Large intestine (tissue), 3 donors: ENCODE measurements around the gene SHB. TPM values are rescaled to one million over a fixed set of nuclear protein-coding genes. Genes with fewer than 3 reads are reported as not detected.

Experiments used
- DNase-seq, 2 donors: peaks; one replicate each; pipeline versions ENCODE4 v3.0.0 to v3.0.0-alpha.2; 2013
- H3K27ac ChIP-seq: one replicate; pipeline ENCODE4 v1.5.1; 2013; ENCODE audit warnings: low read length
- H3K27me3 ChIP-seq: 2 replicates; pipeline ENCODE4 v1.6.1; 2013; ENCODE audit warnings: low read length; ENCODE audit not compliant: control insufficient read depth, insufficient read depth
- H3K36me3 ChIP-seq: 2 replicates; pipeline ENCODE4 v1.6.1; 2013; ENCODE audit warnings: low read length; ENCODE audit not compliant: control insufficient read depth, insufficient read depth
- H3K4me1 ChIP-seq: one replicate; pipeline ENCODE4 v1.6.1; 2013; ENCODE audit warnings: low read length; ENCODE audit not compliant: control insufficient read depth, insufficient read depth
- H3K4me3 ChIP-seq: one replicate; pipeline ENCODE4 v1.5.1; 2013; ENCODE audit warnings: low read length
- H3K9me3 ChIP-seq: one replicate; pipeline ENCODE4 v1.6.1; 2013; ENCODE audit warnings: mild to moderate bottlenecking, low read depth, low read length, moderate library complexity; ENCODE audit not compliant: control insufficient read depth
- WGBS: methylation state at CpG from one replicate; pipeline ENCODE4 v1.1.5; 2013; ENCODE audit warnings: low lambda C conversion rate; ENCODE audit not compliant: insufficient coverage; 5-methylcytosine and 5-hydroxymethylcytosine counted together
- polyA plus RNA-seq: library from polyadenylated mRNA; unstranded; fragments of 120-200 nt; gene quantifications from one replicate; pipeline ENCODE4 v1.2.1, GENCODE V29; 2013

SHB gene
- polyA plus RNA-seq, 1 donor, result 17.8 TPM

DNA sequence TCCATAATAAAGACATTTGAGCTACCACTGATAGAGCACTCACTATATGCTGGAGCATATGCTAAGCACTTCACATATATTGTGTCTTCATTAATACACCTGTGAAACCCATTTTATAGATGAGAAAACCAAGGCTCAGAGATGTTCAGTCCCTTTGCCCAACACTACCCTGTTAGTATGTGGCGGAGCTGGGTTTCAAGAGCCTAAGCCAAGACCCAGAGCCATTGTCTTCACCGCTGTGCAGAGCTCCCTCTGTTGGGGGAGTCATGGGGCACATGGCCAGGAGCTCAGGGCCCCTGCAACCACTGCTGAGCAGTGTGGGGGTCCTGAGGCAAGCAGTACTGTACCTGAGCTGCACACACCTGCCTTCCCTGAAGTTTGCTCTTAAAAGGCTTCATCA, 127.8 kb downstream of the SHB start:
- Histone ChIP-seq H3K27ac (no peak overlapping the region), H3K4me1 (peaks cover 34% of the 10 kb centered on the region), H3K4me3 (no peak overlapping the region), H3K27me3 (no peaks in the 10 kb centered on the region), H3K36me3 (peaks cover 39% of the 10 kb centered on the region), H3K9me3 (no peaks in the 10 kb centered on the region)
- DNase-seq, result no peak
- WGBS, result no CpG with 5 or more reads among the region's 2 CpGs

DNA sequence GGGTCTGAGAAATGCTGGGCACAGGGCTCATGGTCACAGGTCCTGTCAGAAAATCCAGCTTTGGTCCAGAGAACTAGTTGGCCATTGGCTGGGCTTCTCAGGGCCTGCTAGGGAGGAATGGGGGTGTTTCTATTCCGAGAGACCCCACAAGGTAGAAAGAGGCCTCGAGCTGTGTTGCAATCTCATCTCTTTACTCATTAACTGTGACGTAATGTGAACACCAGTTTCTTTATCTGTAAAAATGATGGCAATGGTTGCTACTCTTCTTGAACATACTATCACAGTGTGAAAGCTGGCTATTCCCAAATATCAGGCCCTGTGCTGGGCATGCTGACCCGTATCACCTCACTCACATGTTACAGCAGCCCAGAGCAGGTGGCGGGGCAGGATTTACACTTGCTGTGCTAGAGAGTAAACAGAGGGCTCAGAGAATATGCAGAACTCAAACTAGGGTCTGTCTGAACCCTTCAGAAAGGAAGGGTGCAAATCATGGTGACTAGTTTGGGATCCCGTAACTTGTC, 129.4 kb downstream of the SHB start:
- Histone ChIP-seq H3K27ac (peak overlapping the region; percentile 35), H3K9me3 (no peaks in the 10 kb centered on the region), H3K36me3 (peaks cover 29% of the 10 kb centered on the region), H3K4me3 (no peak overlapping the region), H3K27me3 (no peaks in the 10 kb centered on the region), H3K4me1 (peaks cover 34% of the 10 kb centered on the region)
- 33% methylated on average over 1 of the region's 6 CpGs for WGBS
- peak; percentile 35 to 70 for DNase-seq

DNA sequence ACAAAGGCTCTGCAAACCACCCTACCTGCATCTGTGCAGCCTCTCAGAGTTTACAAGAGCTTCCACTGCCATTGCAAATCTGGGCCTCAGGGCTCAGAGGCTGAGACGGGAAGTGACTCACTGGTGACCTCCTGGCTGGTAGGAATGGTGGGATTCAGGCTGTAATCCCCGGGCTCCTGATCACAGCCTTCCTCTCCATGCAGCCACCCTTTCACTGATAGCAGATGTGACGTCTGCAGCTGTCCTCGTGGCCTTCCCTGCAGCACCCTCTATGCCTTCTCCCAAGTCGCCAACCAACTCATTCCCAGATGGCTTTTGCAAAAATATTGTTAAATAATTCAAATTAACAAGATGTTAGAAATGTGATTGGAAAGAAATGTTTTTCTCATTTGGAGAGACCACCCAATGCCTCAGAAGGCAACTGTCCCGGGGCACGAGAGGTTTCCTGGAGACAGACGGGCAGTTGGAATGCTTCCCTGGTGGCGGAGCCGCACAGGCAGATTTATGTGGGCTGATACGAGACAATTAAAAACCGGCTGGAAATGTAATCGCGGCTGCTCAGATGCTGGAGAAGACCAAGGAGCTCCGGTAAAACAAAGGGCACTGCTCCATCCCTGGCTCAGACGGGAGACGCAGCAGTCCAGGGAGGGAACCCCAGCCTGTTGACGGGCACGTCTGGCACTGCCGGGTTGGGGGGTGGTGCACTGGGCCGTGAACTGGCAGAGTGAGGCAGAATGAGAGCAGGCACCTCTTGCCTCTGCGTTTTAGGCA, 130.7 kb downstream of the SHB start:
- Histone ChIP-seq H3K4me3 (no peak overlapping the region), H3K27me3 (no peaks in the 10 kb centered on the region), H3K9me3 (no peaks in the 10 kb centered on the region), H3K27ac (no peak overlapping the region), H3K4me1 (peaks cover 28% of the 10 kb centered on the region), H3K36me3 (peaks cover 26% of the 10 kb centered on the region)
- no peak for DNase-seq
- 80% methylated on average over 1 of the region's 22 CpGs for WGBS

DNA sequence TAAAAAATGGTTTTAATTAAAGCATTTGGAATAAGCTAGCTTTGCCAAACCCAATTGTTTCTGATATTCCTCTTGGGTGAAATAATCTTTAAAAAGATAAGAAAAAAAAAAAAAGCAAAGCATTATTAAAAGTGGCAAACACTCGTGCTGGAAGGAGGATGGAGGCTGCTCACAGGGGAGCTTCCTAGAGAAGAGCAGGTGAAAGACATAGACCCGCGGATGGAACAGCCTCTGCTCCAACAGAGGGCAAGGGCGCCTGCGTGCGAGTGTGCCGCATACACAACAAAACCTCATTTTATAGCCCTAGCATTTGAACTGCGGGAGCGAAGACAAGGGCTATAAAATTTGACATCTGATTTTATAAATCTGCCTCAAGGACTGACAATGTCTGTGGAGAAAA, 131.7 kb downstream of the SHB start:
- peaks cover 28% of the 10 kb centered on the region for H3K4me1 ChIP-seq
- H3K9me3 ChIP-seq, result no peaks in the 10 kb centered on the region
- WGBS, result no CpG with 5 or more reads among the region's 9 CpGs
- no peaks in the 10 kb centered on the region for H3K27me3 ChIP-seq
- no peak overlapping the region for H3K4me3 ChIP-seq
- peaks cover 23% of the 10 kb centered on the region for H3K36me3 ChIP-seq
- peak overlapping the region; percentile 26 for H3K27ac ChIP-seq
- peak in 1 of 2 donors; percentile 27 for DNase-seq

DNA sequence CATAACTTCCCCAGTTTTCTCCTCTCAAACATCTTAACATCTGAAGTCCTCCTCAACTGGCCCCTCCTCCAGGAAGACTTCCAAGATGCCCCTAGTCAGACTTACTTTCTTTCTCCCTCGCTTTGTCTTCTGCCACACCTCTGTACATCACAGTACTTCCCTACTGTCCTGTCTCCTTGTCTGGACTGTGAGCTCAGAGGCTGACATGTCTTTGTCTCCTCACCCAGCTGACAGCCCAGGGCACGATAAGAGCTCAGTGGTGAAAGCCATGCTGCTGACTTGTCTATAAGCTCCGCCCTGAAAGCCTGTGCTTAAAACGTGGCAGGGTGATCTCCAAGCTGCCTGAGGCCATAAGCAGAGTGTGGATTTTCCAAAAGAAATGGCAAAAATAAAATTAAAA, 132.1 kb downstream of the SHB start:
- H3K4me1 ChIP-seq, result peaks cover 28% of the 10 kb centered on the region
- no peaks in the 10 kb centered on the region for H3K9me3 ChIP-seq
- no peaks in the 10 kb centered on the region for H3K27me3 ChIP-seq
- 0% methylated on average over 1 of the region's 4 CpGs for WGBS
- peak overlapping the region; percentile 26 for H3K27ac ChIP-seq
- H3K4me3 ChIP-seq, result no peak overlapping the region
- peaks cover 22% of the 10 kb centered on the region for H3K36me3 ChIP-seq
- DNase-seq, result peak; percentile 80 to 87

DNA sequence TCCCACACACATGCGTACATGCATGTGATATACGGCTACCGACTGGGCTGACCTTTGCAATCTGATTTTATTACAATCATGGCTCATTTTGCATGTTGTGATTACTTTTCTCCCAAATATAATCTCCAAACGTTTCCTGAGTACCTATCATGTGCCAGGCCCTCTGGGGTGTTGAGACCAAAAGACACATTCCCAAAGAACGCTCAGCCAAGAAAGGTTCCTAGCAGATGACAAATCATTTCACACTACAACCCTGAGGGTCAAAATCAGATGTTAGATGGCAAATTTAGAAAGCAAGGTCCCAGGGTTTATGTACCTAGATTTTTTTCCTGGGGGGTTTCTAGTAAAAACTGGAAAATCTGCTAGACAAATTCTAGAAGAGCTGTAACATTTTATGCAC, 132.7 kb downstream of the SHB start:
- H3K27me3 ChIP-seq, result no peaks in the 10 kb centered on the region
- WGBS, result 60% methylated on average over 1 of the region's 5 CpGs

DNA sequence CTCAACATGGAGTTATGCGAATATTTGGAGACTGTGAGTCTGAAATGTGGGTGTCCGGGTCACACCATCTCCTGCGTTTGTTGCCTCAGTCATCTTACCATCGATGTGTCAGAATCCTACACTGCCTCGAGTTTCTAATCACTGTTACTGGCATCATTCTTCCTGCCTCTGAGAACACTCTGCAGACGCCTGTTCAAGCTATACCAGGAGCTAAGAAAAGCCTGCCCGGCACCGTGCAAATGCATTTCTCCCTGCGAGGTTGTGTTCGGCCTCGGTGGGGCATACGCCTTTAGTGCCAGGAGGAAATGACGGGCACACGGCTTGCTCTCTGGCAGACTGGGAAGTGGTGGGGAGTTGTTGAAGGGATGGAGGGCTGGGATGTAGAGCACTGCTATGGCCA, 133.9 kb downstream of the SHB start:
- peaks cover 15% of the 10 kb centered on the region for H3K36me3 ChIP-seq
- DNase-seq, result no peak
- H3K4me3 ChIP-seq, result no peak overlapping the region
- peaks cover 21% of the 10 kb centered on the region for H3K4me1 ChIP-seq
- H3K27ac ChIP-seq, result no peak overlapping the region
- no peaks in the 10 kb centered on the region for H3K27me3 ChIP-seq
- no CpG with 5 or more reads among the region's 14 CpGs for WGBS
- no peaks in the 10 kb centered on the region for H3K9me3 ChIP-seq

More for the DNA sequence above, 132.7 kb downstream of the SHB start:
- no peak overlapping the region for H3K4me3 ChIP-seq
- no peaks in the 10 kb centered on the region for H3K9me3 ChIP-seq
- peaks cover 18% of the 10 kb centered on the region for H3K36me3 ChIP-seq
- peaks cover 28% of the 10 kb centered on the region for H3K4me1 ChIP-seq
- no peak overlapping the region for H3K27ac ChIP-seq
- no peak for DNase-seq

DNA sequence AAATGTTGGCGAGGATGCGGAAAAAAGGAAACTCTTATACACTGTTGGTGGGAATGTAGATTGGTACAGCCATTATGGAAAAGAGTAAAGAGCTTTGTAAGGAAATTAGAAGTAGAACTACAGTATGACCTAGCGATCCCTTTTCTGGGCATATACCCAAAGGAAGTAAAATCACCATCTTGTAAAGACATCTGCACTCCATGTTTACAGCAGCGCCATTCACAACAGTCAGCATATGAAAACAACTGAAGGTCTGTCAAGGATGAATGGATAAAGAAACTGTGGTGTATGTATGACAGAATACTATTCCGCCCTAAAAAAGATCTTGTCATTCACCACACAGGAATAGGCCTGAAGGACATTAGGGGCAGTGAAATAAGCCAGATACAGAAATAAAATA, 137.4 kb downstream of the SHB start:
- peaks cover 24% of the 10 kb centered on the region for H3K36me3 ChIP-seq
- H3K4me1 ChIP-seq, result peaks cover 16% of the 10 kb centered on the region
- no peak for DNase-seq
- H3K27ac ChIP-seq, result no peak overlapping the region
- WGBS, result 100% methylated on average over 2 of the region's 5 CpGs
- H3K9me3 ChIP-seq, result no peaks in the 10 kb centered on the region
- no peak overlapping the region for H3K4me3 ChIP-seq
- no peaks in the 10 kb centered on the region for H3K27me3 ChIP-seq

DNA sequence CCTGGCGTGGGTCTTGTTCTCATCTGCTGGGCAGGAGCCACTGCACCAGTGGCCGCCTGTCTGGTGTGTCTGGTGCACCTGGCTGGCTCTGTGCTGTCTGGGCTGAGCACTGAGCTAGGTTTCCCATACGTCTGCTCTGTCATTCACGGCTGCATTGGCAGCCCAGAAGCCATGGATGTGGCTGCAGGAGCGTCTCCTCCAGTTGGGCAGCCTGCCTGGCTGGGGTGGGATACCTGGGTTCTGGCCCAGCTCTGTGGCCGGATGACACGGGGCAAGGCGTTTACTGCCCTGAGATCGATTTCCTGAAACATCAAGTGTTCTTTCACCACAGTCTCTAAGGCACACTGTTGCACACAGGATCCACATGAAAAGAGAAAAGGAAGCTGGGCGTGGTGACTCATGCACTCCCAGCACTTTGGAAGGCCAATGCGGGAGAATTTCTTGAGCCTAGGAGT, 139.6 kb downstream of the SHB start:
- H3K27me3 ChIP-seq, result no peaks in the 10 kb centered on the region
- H3K36me3 ChIP-seq, result peaks cover 25% of the 10 kb centered on the region
- peaks cover 22% of the 10 kb centered on the region for H3K4me1 ChIP-seq
- no peak for DNase-seq
- no peak overlapping the region for H3K4me3 ChIP-seq
- no peaks in the 10 kb centered on the region for H3K9me3 ChIP-seq
- WGBS, result no CpG with 5 or more reads among the region's 11 CpGs
- no peak overlapping the region for H3K27ac ChIP-seq

DNA sequence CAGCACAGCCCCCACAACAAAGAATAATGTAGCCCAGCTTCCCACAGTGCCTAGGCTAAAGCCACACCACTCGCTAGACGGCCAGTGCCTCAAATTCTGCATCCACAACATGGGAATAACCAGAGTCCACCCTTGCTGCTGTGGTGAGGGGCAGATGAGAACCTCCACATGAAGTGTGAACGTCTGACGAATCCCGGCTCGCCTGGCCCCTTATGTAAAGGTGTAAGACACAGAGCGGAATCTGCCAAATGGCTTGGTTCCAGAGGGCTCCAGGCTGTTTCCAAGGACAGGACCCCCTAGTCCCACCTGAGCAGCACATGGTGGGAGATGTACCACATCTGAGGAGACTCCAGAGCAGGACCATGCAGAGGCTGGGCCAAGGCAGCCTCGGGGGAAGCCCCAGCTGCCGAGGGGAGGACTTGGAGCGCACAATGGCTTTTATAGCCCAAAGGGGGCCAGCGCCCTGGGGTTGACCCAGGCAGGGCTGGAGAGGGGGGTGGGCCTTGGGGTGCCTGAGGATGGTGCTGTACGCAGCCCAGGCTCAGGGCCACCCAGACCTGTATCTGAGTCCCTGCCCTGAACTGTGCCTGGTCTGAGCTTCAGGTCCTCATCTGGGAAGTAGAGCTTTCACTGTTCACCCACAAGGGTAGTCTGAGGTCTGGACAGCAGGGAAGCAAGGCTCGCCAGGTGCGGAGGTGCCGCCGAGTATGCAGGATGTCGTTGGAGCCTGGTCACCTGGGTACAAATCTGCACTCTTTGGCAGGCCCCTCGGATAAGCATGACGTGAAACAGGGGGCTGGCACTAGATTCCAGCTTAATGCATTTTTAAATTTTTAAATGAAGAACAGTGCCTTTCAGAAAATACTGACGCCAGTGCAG, 140.2 kb downstream of the SHB start:
- no CpG with 5 or more reads among the region's 20 CpGs for WGBS
- H3K4me1 ChIP-seq, result peaks cover 22% of the 10 kb centered on the region
- no peak overlapping the region for H3K4me3 ChIP-seq
- no peak for DNase-seq
- no peaks in the 10 kb centered on the region for H3K27me3 ChIP-seq
- H3K36me3 ChIP-seq, result peaks cover 23% of the 10 kb centered on the region
- H3K27ac ChIP-seq, result no peak overlapping the region
- no peaks in the 10 kb centered on the region for H3K9me3 ChIP-seq
